Measurements from ENCODE around the gene PZP.

DNA sequence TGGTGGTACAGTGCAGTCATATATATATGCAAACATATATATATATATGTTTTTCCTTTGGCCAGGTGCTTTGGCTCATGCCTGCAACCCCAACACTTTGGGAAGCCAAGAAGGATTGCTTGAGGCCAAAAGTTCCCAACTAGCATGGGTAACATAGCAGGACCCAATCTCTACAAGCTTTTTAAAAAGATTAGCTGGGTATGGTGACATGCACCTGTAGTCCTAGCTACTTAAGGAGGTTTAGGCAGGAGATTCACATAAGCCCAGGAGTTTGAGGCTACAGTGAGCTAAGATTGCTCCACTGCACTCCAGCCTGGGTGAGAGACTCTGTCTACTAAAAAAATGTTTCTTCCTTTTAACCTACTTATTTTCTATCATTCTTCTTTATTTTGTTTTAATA lies 10.2 kb downstream of the PZP start:
- TF ChIP-seq, protein P1, sequence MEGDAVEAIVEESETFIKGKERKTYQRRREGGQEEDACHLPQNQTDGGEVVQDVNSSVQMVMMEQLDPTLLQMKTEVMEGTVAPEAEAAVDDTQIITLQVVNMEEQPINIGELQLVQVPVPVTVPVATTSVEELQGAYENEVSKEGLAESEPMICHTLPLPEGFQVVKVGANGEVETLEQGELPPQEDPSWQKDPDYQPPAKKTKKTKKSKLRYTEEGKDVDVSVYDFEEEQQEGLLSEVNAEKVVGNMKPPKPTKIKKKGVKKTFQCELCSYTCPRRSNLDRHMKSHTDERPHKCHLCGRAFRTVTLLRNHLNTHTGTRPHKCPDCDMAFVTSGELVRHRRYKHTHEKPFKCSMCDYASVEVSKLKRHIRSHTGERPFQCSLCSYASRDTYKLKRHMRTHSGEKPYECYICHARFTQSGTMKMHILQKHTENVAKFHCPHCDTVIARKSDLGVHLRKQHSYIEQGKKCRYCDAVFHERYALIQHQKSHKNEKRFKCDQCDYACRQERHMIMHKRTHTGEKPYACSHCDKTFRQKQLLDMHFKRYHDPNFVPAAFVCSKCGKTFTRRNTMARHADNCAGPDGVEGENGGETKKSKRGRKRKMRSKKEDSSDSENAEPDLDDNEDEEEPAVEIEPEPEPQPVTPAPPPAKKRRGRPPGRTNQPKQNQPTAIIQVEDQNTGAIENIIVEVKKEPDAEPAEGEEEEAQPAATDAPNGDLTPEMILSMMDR (IDR thresholded peaks at IDR 0.05): no peak
- no peak for TF ChIP-seq POLR2A (IDR thresholded peaks at IDR 0.05)
